ENCODE measurements around the gene UNC93A. TPM values are rescaled to one million over a fixed set of nuclear protein-coding genes. Genes with fewer than 3 reads are reported as not detected.
"Not testable (repeated sequence)": the region's sequence is repeated elsewhere in the genome, so short reads cannot be mapped to it uniquely, and the experiment has no call there.

UNC93A gene
- total RNA-seq, 1 donor = not detected

- no peak for DNase-seq (ENCODE audit: low read depth)
- no peak overlapping the region for H3K4me3 ChIP-seq (ENCODE audit: low read depth, low read length)
- TF ChIP-seq CTCF (IDR thresholded peaks at IDR 0.05; ENCODE audit: insufficient read depth, low read length) = no peak
These were observed 12.8 kb downstream of the UNC93A start for GRCh38 chr6:167303675-167304625.

- H3K4me3 ChIP-seq (ENCODE audit: low read depth, low read length) = no peak overlapping the region
- no peak for TF ChIP-seq CTCF (IDR thresholded peaks at IDR 0.05; ENCODE audit: insufficient read depth, low read length)
- DNase-seq (ENCODE audit: low read depth) = no peak
These were observed 13.8 kb downstream of the UNC93A start for GRCh38 chr6:167304912-167305311.

- DNase-seq (ENCODE audit: low read depth) = no peak
- H3K4me3 ChIP-seq (ENCODE audit: low read depth, low read length) = no peak overlapping the region
- no peak for TF ChIP-seq CTCF (IDR thresholded peaks at IDR 0.05; ENCODE audit: insufficient read depth, low read length)
These were observed 14.7 kb downstream of the UNC93A start for GRCh38 chr6:167305796-167306195.

- no peak overlapping the region for H3K4me3 ChIP-seq (ENCODE audit: low read depth, low read length)
- DNase-seq (ENCODE audit: low read depth) = peak; percentile 2
- TF ChIP-seq CTCF (IDR thresholded peaks at IDR 0.05; ENCODE audit: insufficient read depth, low read length) = no peak
These were observed 15.4 kb downstream of the UNC93A start for GRCh38 chr6:167306401-167306998.

- no peak for DNase-seq (ENCODE audit: low read depth)
- H3K4me3 ChIP-seq (ENCODE audit: low read depth, low read length) = no peak overlapping the region
- TF ChIP-seq CTCF (IDR thresholded peaks at IDR 0.05; ENCODE audit: insufficient read depth, low read length) = no peak
These were observed 16.3 kb downstream of the UNC93A start for GRCh38 chr6:167307342-167307955.

GRCh38 chr6:167308207-167308606 is 17.1 kb downstream of the UNC93A start:
- DNase-seq (ENCODE audit: low read depth) = no peak
- no peak for TF ChIP-seq CTCF (IDR thresholded peaks at IDR 0.05; ENCODE audit: insufficient read depth, low read length)
- H3K4me3 ChIP-seq (ENCODE audit: low read depth, low read length) = no peak overlapping the region

GRCh38 chr6:167309355-167310192 is 18.5 kb downstream of the UNC93A start:
- not testable (repeated sequence) for DNase-seq (ENCODE audit: low read depth); H3K4me3 ChIP-seq (ENCODE audit: low read depth, low read length)

All from fibroblast of the aortic adventitia (primary cell).